ENCODE results near the gene CHPF.

The CHPF gene

DNA sequence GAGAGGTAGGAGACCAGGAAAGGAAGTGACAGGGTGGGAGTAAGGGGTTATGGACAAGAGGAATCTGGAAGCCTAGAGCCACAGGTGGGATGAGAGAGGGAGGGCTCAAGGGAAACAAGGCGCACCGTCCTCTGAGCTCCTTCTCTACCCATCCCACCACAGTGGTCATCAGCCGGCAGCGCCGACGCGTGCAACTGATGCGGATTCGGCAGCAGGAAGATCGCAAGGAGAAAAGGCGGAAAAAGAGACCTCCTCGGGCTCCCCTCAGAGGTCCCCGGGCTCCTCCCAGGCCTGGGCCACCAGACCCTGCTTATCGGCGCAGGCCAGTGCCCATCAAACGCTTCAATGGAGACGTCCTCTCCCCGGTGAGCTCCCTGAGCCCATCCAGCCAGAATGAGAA lies 5.4 kb upstream of the CHPF start:
- no peak for DNase-seq

- no peak for DNase-seq
These were observed 4.0 kb upstream of the CHPF start for GRCh38 chr2:219547621-219548020.

GRCh38 chr2:219545943-219546352 lies 2.3 kb upstream of the CHPF start:
- DNase-seq: no peak

DNA sequence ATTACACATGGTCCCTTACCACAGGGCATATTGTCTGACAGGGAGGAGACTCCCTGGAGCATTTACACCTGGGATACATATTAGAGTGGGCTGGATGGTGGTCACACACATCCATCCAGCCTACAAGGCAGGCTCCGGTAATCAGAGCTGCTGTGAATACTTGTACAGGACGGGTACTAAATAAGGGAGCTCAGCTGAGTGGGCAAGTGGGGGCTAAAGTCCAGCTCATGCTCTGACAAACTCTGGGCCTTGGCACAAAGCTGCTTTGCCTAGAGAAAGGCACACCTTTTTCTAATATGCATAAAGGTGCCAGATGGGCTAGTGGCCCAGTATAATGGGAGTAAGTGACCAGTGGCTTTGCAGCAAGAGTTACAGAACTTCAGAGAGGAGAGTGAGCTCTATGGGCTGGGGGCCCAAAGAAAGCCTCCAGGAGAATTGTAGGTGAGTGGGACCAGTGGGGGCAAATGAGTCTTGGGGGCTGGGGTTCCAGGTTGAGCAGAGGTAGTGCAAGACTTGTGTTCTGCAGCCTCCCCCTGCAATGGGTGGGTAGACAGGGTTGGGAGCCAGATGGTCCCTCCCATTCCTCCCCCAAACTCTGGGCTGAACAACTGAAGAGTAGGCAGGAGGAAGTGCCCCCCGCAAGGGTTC lies 1.8 kb upstream of the CHPF start:
- no peak for DNase-seq

DNA sequence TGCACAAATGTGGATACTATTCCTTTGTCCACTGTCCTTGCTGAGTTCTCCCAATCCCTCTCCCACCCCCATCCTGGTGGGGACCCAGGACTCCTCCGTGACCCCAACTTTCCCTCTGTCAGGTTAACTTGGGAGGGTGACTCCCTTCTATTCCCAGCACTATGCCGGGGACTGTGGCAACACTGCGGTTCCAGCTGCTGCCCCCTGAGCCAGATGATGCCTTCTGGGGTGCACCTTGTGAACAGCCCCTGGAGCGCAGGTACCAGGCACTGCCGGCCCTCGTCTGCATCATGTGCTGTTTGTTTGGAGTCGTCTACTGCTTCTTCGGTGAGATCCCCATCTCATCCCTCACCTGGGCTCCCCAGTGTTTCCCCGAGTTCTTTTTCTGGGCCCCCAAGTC lies 958 bp upstream of the CHPF start:
- no peak for DNase-seq

GRCh38 chr2:219542931-219543595 lies 546 bp downstream of the CHPF start:
- DNase-seq: peak; percentile 17

- DNase-seq: peak; percentile 67
These were observed 1.9 kb downstream of the CHPF start for GRCh38 chr2:219541611-219542180.

- no peak for DNase-seq
These were observed 2.7 kb downstream of the CHPF start for GRCh38 chr2:219540784-219541504.

DNA sequence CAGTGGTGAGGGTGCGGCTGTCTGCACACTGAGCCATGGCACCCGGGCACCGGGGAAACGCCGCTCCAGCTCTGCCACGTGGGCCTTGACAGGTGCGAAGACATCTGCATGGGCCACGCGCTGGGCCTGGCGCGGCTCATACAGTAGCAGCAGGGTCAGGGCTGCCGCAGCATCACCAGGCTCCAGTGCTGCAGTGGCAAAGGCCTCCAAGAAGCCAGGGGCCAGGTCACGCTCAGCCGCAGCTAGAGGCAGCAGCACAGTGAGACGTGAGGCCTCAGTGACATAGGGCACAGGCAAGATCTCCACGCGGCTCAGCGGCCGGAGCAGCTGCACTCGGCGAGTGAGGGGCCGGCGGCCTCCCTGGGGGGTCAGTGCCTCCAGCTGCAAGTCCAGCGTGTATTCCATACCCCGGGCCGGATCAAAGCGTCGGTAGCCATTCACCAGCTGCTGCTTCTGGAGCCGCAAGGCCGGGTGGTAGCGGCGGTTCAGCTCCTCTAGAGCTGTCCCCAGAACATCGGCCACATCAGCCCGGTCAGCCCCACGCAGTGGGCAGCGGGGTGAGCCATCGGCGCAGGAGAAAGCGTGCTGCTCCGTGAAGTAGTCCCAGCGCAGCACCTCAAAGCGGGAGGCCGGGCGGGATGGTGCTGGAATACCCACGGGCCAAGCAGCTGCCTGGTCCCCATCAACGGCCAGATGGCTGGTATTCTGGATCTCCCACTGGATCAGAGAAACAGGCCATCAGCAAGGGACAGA lies 3.5 kb downstream of the CHPF start:
- no peak for DNase-seq

GRCh38 chr2:219538956-219539788 lies 4.4 kb downstream of the CHPF start:
- DNase-seq: no peak

DNA sequence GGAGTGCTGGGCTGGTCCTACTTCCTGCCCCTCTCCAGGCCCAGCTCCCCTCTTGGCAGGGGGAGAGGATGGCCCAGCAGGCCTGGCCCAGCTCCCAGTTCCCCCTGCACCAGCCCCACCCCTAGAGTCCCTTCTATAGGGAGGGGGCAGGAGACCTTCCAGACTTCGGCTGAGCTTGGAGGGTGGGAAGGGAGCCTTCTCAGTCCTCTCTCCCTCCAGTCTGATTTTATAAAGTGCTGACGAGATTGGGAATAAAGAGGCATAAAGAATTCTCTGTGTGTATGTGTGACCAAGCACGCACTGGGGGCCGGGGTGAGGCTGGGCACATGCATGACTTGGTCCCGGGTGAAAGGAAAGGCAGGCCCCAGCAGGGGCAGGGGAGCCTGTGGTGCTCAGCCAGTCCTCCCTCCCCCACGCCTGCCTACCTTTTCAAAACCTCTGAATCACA lies 5.1 kb downstream of the CHPF start:
- no peak for DNase-seq

DNA sequence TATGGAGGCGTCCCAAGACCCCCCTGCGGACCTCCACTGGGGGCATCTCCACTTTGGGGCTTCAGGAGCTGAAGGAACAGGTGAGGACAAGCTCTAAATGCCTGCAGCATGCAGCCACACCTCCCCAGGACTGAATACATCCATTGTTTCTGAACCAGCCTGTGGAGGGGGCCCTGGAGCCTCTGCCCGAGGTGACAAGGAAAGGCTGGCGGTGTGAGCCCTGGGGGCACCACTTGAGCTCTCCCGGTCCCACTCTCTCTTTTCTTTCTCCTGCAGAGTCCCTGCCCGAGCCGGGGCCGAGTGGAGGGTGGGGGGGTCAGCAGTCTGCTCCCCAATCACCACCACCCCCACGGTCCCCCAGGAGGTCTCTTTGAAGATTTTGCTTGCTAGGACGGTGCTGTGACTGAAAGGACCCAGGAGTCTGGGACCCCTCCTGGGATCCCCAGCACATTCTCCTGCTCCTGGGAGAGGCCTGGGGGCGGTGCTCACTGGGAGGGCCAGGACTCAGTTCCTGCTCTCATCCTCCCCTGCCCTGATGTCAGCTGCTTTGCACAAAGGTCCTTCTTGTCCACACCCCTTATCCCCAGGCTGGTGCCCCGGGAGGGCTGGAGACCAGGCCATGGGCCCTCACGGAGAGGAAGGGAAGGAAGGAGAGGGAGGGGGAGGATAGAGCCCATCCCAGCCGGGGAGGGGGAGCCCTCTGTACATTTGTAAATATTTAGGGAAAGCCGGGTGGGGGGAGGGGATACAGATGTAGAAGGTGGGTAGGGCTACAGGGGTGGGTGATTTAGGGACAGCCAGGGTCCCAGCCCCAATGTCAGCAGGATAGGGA lies 5.7 kb downstream of the CHPF start:
- DNase-seq: no peak

DNA sequence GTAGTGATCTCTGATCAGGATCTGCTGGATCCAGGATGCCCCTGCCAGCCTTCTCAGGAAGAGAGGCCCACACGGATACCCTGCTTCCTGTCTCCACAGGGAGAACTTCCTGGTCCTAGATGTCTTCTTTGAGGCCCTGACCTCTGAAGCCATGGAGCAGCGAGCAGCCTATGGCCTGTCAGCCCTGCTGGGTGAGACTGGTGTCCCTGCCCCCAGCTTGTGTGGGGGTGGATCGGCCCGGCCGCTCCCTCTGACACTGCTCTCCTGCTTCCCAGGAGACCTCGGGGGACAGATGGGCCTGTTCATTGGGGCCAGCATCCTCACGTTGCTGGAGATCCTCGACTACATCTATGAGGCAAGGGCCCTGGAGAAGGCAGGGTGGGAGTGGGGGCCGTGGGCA lies 6.6 kb downstream of the CHPF start:
- no peak for DNase-seq

- DNase-seq: no peak
These were observed 7.2 kb downstream of the CHPF start for GRCh38 chr2:219536425-219536824.

DNA sequence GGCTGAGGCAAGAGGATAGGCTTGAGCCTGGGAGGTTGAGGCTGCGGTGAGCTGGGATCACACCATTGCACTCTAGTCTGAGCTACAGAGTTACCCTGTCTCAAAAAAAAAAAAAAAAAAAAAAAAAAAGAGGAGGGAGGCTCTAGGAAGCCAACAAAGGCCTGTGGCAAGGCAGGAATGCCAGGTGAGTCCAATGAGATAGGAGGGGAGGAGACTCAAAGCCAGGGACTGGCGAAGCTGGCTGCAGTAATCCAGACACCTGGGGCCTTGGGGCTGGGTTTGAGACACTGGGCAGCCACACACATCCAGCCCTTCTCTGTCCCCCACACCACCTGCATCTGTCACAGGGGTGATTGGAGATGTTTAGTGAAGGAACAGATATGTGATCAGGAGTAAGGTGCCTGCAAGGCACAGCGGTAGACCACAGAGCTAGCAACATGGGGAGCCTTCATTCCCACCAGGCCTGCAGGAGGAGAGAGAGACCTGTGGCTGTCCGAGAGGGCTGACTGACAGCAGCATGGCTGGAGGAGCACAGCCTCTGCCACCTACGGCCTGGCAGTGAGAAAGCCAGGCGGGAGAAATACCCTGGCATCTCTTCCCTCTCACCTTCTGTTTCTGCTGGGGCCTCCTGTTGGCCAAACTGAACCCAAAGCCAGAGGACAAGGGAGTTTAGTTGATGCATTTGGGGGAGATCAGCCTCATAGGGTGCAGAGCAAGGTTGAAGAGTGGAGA lies 9.5 kb downstream of the CHPF start:
- DNase-seq: no peak

DNA sequence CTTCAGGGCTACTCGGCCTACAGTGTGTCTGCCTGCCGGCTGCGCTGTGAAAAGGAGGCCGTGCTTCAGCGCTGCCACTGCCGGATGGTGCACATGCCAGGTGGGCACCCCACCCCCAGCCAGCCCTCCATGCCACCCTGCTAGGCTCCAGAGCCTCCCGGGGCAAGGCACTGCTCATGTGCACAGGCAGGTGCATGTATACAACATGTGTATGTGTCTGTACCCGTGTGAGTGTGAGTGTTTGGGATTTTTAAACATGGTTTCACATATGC lies 11.3 kb downstream of the CHPF start:
- DNase-seq: no peak

DNA sequence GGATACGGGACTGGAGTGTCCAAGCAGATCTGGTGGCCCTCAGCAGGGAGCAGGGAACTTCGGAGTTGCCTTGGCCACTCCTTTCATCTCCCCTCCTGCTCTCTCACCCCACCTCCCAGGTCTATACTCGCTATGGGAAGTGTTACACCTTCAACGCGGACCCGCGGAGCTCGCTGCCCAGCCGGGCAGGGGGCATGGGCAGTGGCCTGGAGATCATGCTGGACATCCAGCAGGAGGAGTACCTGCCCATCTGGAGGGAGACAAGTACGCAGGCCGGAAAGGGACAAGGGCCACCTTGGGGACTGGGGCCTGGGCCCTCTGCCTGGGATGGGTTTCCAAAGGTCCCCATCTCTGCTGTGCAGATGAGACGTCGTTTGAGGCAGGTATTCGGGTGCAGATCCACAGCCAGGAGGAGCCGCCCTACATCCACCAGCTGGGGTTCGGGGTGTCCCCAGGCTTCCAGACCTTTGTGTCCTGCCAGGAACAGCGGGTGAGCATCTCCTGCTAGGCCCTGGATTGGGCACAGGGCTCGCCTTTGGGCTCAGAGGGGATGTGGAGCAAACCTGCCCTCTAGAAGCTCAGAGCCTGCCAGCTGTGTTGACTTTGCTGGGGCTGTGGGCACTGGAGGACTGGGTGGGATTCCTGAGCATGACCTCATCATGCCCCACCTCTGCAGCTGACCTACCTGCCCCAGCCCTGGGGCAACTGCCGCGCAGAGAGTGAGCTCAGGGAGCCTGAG lies 11.8 kb downstream of the CHPF start:
- DNase-seq: no peak

DNA sequence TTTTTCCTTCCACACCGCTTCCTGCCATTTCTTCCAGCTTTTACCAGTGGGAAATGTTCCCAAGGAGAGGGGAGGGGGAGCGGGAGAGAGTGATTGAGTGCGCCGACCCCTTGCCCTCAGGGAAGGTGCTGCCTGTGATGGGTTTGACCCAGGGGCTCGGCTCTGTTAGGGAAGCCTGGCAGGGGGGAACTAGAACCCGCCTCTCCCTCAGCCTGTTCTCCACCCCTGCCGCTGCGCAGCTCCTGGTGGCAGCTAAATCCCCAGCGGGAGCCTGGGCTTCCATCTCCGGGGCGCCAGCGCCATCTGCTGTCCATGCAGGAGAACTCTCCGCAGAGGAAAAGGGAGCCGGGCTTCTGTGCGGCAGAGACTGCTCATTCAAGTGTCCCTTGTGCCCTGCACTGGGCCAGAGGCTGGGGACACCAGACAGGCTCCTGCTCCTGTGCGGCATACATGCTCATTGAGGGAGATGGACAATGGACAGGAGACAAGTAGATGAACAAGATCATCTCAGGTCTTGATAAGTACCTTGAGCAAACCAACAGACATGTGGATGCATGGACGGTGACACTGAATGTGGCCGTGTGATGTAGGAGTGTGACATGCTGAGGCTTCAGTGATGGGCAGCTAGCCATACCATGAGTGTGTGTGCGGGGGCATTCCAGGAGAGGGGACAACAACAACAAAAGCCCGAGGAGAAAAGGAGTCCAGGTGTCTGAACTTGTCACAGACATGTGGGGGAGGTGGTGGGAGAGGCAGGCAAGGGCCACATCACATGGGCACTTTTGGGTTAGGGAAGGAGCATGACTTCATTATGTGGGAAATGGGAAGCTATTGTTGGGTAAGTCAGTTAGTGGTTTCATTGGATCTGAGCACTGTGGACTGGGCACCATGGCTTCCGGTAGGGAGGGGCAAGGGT lies 13.3 kb downstream of the CHPF start:
- peak; percentile 81 for DNase-seq

GRCh38 chr2:219527472-219527871 lies 16.1 kb downstream of the CHPF start:
- no peak for DNase-seq

All from fibroblast of skin of right biceps (primary cell).